ENCODE measurements around the gene CPXM2. TPM values are rescaled to one million over a fixed set of nuclear protein-coding genes. Genes with fewer than 3 reads are reported as not detected.

CPXM2 gene
- total and polyA plus RNA-seq, 2 donors, result 5.8 to 6.9 TPM

DNA sequence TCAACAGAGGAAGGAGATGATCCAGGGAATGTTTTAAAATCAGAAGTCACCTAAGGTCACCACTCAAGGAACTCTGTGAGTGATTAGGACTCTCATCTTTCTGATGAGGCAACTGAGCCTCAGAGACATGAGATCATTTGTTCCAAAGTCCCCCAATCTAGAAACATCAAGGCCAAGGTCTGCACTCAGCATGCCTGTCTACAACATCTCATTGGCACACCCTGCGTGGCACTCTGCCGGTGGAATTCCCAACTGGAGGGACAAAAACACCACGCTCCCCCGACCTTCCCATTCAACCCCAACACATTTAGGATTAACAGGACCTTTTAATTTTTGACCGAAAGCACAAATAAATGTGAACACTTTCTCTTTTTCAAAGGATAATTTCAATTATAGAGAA, 31.4 kb downstream of the CPXM2 start:
- Histone ChIP-seq H3K4me3 (ENCODE audit: low read length in 2 of 2) (no peak overlapping the region), H3K27me3 (ENCODE audit: control insufficient read depth in 2 of 2, insufficient read depth in 1 of 2, low read length in 1 of 2) (no peaks in the 10 kb centered on the region), H3K36me3 (ENCODE audit: control insufficient read depth in 2 of 2, insufficient read depth in 2 of 2, low read length in 1 of 2) (no peaks in the 10 kb centered on the region), H3K27ac (ENCODE audit: low read depth in 1 of 2, low read length in 1 of 2) (no peak overlapping the region), H3K9me3 (ENCODE audit: control insufficient read depth in 2 of 2, insufficient read depth in 1 of 2, low read length in 1 of 2) (no peaks in the 10 kb centered on the region), H3K4me1 (ENCODE audit: control insufficient read depth in 2 of 2, insufficient read depth in 2 of 2, low read length in 2 of 2) (no peaks in the 10 kb centered on the region)
- DNase-seq (ENCODE audit: low read depth in 6 of 9, low spot score in 9 of 9), result no peak
- WGBS, result 98% methylated on average over 5 of the region's 5 CpGs

DNA sequence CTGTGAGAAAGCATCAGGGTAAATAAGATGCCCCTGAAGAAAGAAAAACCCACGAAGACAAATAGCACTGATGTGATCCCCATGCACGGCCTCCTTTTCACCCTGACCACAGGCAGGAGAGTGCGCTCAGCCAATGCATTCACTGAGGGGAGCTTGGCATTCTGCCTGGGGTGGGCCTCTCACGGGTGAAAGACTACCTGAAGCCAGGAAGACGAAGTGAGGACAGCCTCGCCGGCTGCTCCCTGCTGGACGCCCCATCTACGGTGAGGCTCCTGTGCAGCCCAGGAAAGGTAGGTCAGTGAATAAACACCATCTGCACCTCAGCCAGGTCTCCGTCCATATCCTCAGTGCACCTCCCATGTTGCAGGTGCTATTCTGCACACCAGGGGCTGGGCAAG, 32.0 kb downstream of the CPXM2 start:
- H3K4me1 ChIP-seq (ENCODE audit: control insufficient read depth in 2 of 2, insufficient read depth in 2 of 2, low read length in 2 of 2), result no peaks in the 10 kb centered on the region
- H3K4me3 ChIP-seq (ENCODE audit: low read length in 2 of 2), result no peak overlapping the region
- H3K36me3 ChIP-seq (ENCODE audit: control insufficient read depth in 2 of 2, insufficient read depth in 2 of 2, low read length in 1 of 2), result no peaks in the 10 kb centered on the region
- DNase-seq (ENCODE audit: low read depth in 6 of 9, low spot score in 9 of 9), result no peak
- 93% methylated on average over 10 of the region's 10 CpGs for WGBS
- no peaks in the 10 kb centered on the region for H3K9me3 ChIP-seq (ENCODE audit: control insufficient read depth in 2 of 2, insufficient read depth in 1 of 2, low read length in 1 of 2)
- H3K27ac ChIP-seq (ENCODE audit: low read depth in 1 of 2, low read length in 1 of 2), result no peak overlapping the region
- H3K27me3 ChIP-seq (ENCODE audit: control insufficient read depth in 2 of 2, insufficient read depth in 1 of 2, low read length in 1 of 2), result no peaks in the 10 kb centered on the region

DNA sequence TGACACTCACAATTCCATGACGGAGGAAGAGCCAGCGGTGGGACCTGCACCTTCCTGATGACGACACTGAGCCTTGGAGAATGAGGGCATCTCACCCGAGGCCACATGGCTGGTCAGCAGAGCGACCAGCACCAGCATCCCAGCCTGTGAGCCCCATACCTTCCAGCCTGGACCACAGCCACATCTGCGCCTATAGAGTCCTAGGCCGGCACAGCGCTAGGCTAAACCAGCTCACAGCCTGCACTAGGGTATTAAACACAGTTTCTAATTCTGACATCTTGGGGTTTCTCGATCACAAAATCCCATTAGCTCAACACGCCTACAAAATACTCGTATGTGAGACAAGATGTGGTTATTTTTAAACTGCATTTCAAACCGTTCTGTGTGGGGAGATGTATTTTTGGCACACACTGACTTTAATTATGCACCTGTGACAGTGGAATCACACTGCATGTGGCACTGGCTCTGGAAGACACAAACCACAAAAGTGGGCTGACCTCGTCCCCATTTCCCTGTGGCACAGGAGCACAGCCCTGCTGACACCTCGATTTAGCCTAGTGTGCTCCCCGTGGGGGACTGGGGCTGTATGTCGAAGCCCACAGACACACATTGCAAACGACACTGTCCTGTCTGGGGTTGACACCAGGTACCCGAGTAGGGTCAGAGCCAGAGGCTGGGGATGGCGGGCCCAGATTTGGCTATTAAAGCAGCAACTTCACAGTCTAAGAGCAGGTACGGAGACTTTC, 32.5 kb downstream of the CPXM2 start:
- WGBS, result 82% methylated on average over 20 of the region's 20 CpGs
- no peaks in the 10 kb centered on the region for H3K9me3 ChIP-seq (ENCODE audit: control insufficient read depth in 2 of 2, insufficient read depth in 1 of 2, low read length in 1 of 2)
- H3K4me3 ChIP-seq (ENCODE audit: low read length in 2 of 2), result no peak overlapping the region
- H3K27ac ChIP-seq (ENCODE audit: low read depth in 1 of 2, low read length in 1 of 2), result no peak overlapping the region
- H3K27me3 ChIP-seq (ENCODE audit: control insufficient read depth in 2 of 2, insufficient read depth in 1 of 2, low read length in 1 of 2), result no peaks in the 10 kb centered on the region
- no peaks in the 10 kb centered on the region for H3K36me3 ChIP-seq (ENCODE audit: control insufficient read depth in 2 of 2, insufficient read depth in 2 of 2, low read length in 1 of 2)
- no peaks in the 10 kb centered on the region for H3K4me1 ChIP-seq (ENCODE audit: control insufficient read depth in 2 of 2, insufficient read depth in 2 of 2, low read length in 2 of 2)
- no peak for DNase-seq (ENCODE audit: low read depth in 6 of 9, low spot score in 9 of 9)

DNA sequence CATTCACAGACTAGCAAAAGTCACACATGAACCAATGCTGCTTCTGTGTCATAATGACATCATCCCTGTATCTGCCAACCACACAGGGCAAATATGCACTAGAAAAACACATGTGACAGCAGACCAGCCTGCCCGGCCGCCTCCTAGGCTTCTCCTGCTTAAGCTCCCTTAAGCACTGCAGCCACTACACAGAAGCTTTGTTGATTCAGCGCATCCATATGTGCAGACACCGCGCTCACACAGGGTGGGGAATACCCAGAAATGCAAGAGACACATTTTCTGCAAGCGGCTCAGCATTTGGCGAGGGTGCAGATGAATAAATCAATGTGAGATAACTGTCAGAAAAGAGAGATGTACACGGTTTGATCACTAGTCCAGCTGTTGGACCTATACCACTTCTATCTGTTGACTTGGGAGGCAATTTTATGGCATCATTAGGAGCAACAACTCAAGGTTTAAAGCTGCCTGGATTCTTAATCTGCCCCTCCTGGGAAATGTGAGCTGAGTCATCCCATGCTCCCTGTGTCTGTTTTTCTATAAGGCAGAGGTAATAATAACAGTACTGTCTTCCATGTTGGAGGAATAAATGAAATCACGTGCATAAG, 33.4 kb downstream of the CPXM2 start:
- no peaks in the 10 kb centered on the region for H3K9me3 ChIP-seq (ENCODE audit: control insufficient read depth in 2 of 2, insufficient read depth in 1 of 2, low read length in 1 of 2)
- no peak overlapping the region for H3K27ac ChIP-seq (ENCODE audit: low read depth in 1 of 2, low read length in 1 of 2)
- H3K4me1 ChIP-seq (ENCODE audit: control insufficient read depth in 2 of 2, insufficient read depth in 2 of 2, low read length in 2 of 2), result no peaks in the 10 kb centered on the region
- WGBS, result 85% methylated on average over 9 of the region's 9 CpGs
- no peak for DNase-seq (ENCODE audit: low read depth in 6 of 9, low spot score in 9 of 9)
- no peaks in the 10 kb centered on the region for H3K27me3 ChIP-seq (ENCODE audit: control insufficient read depth in 2 of 2, insufficient read depth in 1 of 2, low read length in 1 of 2)
- H3K4me3 ChIP-seq (ENCODE audit: low read length in 2 of 2), result no peak overlapping the region
- no peaks in the 10 kb centered on the region for H3K36me3 ChIP-seq (ENCODE audit: control insufficient read depth in 2 of 2, insufficient read depth in 2 of 2, low read length in 1 of 2)

DNA sequence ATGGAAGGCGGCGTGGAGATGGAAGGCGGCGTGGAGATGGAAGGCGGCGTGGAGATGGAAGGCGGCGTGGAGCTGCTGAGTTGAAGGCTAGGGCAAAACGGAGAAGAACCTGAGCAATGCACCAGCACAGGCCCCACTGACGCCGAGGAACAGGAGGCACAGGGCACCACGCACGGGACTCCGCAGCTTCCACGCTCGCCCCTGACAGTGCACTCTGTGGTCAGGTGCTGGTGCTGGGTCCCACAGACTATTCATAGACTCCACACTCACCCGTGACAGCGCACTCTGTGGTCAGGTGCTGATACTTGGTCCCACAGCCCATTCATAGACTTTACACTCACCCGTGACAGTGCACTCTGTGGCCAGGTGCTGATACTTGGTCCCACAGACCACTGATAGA, 34.0 kb downstream of the CPXM2 start:
- Histone ChIP-seq H3K4me1 (ENCODE audit: control insufficient read depth in 2 of 2, insufficient read depth in 2 of 2, low read length in 2 of 2) (no peaks in the 10 kb centered on the region), H3K9me3 (ENCODE audit: control insufficient read depth in 2 of 2, insufficient read depth in 1 of 2, low read length in 1 of 2) (no peaks in the 10 kb centered on the region), H3K36me3 (ENCODE audit: control insufficient read depth in 2 of 2, insufficient read depth in 2 of 2, low read length in 1 of 2) (no peaks in the 10 kb centered on the region), H3K27me3 (ENCODE audit: control insufficient read depth in 2 of 2, insufficient read depth in 1 of 2, low read length in 1 of 2) (no peaks in the 10 kb centered on the region), H3K4me3 (ENCODE audit: low read length in 2 of 2) (no peak overlapping the region), H3K27ac (ENCODE audit: low read depth in 1 of 2, low read length in 1 of 2) (no peak overlapping the region)
- WGBS, result 94% methylated on average over 19 of the region's 19 CpGs
- DNase-seq (ENCODE audit: low read depth in 6 of 9, low spot score in 9 of 9), result no peak

DNA sequence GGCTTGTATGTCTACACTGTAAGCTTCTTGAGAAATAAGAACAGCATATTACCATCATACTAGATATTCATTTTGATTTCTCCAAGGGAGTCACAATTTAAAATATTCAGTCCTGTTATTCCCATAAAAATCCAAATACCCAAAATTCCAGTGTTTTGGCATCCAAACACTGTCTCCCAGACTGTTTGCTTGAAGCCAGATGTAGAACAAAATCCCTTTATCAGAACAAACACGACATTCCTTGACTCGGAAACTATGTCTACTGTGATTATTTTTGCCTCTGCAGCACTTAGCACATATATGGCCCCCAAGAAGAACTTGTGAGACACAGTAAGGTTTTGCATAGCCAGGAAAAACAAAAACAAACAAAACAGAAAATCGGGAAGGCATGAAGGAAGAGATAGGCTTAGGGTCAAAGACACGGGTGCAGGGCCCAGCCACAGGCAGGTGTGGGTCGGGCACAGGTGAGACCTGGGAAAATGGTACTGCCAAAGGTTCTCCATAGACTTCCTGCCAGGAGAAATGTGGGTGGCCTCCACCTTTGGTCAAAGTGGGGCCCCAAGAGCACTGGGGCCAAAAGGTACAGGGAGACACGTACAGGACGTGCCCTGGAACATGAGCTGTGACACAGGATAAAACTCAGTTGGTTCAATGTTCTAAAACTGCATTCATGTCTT, 36.5 kb downstream of the CPXM2 start:
- H3K27me3 ChIP-seq (ENCODE audit: control insufficient read depth in 2 of 2, insufficient read depth in 1 of 2, low read length in 1 of 2), result no peaks in the 10 kb centered on the region
- DNase-seq (ENCODE audit: low read depth in 6 of 9, low spot score in 9 of 9), result no peak
- H3K4me3 ChIP-seq (ENCODE audit: low read length in 2 of 2), result no peak overlapping the region
- no peaks in the 10 kb centered on the region for H3K4me1 ChIP-seq (ENCODE audit: control insufficient read depth in 2 of 2, insufficient read depth in 2 of 2, low read length in 2 of 2)
- H3K27ac ChIP-seq (ENCODE audit: low read depth in 1 of 2, low read length in 1 of 2), result no peak overlapping the region
- no peaks in the 10 kb centered on the region for H3K36me3 ChIP-seq (ENCODE audit: control insufficient read depth in 2 of 2, insufficient read depth in 2 of 2, low read length in 1 of 2)
- WGBS, result 83% methylated on average over 7 of the region's 7 CpGs
- no peaks in the 10 kb centered on the region for H3K9me3 ChIP-seq (ENCODE audit: control insufficient read depth in 2 of 2, insufficient read depth in 1 of 2, low read length in 1 of 2)

DNA sequence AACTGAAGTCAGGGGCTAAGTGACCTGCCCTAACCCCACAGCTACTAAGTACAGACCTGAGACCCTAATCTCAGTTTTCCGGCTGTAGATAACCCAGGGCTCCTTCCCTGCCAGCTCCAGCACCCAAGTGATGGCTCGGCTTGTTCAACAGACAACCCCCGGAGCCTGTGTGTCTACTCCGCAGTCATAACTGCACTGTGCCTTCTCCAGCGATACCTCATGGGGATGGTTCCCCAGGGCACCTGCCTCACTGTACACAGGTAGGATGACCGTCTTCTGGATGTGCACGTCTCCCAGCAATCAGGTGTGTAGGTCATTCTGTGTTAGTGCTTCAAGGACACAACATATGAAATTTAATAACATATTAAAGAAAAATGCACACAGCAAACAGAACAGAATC, 37.1 kb downstream of the CPXM2 start:
- no peaks in the 10 kb centered on the region for H3K9me3 ChIP-seq (ENCODE audit: control insufficient read depth in 2 of 2, insufficient read depth in 1 of 2, low read length in 1 of 2)
- H3K36me3 ChIP-seq (ENCODE audit: control insufficient read depth in 2 of 2, insufficient read depth in 2 of 2, low read length in 1 of 2), result no peaks in the 10 kb centered on the region
- no peak for DNase-seq (ENCODE audit: low read depth in 6 of 9, low spot score in 9 of 9)
- no peak overlapping the region for H3K27ac ChIP-seq (ENCODE audit: low read depth in 1 of 2, low read length in 1 of 2)
- WGBS, result 91% methylated on average over 7 of the region's 7 CpGs
- no peaks in the 10 kb centered on the region for H3K27me3 ChIP-seq (ENCODE audit: control insufficient read depth in 2 of 2, insufficient read depth in 1 of 2, low read length in 1 of 2)
- no peaks in the 10 kb centered on the region for H3K4me1 ChIP-seq (ENCODE audit: control insufficient read depth in 2 of 2, insufficient read depth in 2 of 2, low read length in 2 of 2)
- no peak overlapping the region for H3K4me3 ChIP-seq (ENCODE audit: low read length in 2 of 2)

DNA sequence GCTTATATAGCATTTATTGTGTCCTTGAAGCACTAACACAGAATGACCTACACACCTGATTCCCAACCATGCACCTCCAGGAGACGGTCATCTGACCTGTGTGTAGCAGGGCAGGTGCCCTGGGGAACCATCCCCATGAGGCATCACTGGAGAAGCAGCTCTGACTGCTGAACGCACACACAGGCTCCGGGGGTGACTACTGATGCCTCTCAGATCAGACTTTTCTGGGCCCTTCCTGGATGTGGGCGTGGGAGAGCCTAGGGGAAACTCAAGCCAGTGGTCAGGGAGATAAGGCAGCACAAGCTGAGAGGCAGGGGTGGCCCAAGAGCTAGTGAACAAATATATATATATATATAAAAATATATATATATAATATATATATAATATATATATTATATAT, 37.6 kb downstream of the CPXM2 start:
- no peak overlapping the region for H3K27ac ChIP-seq (ENCODE audit: low read depth in 1 of 2, low read length in 1 of 2)
- no peaks in the 10 kb centered on the region for H3K9me3 ChIP-seq (ENCODE audit: control insufficient read depth in 2 of 2, insufficient read depth in 1 of 2, low read length in 1 of 2)
- WGBS, result 50% methylated on average over 4 of the region's 4 CpGs
- DNase-seq (ENCODE audit: low read depth in 6 of 9, low spot score in 9 of 9), result no peak
- H3K36me3 ChIP-seq (ENCODE audit: control insufficient read depth in 2 of 2, insufficient read depth in 2 of 2, low read length in 1 of 2), result no peaks in the 10 kb centered on the region
- H3K4me3 ChIP-seq (ENCODE audit: low read length in 2 of 2), result no peak overlapping the region
- H3K4me1 ChIP-seq (ENCODE audit: control insufficient read depth in 2 of 2, insufficient read depth in 2 of 2, low read length in 2 of 2), result no peaks in the 10 kb centered on the region
- no peaks in the 10 kb centered on the region for H3K27me3 ChIP-seq (ENCODE audit: control insufficient read depth in 2 of 2, insufficient read depth in 1 of 2, low read length in 1 of 2)

DNA sequence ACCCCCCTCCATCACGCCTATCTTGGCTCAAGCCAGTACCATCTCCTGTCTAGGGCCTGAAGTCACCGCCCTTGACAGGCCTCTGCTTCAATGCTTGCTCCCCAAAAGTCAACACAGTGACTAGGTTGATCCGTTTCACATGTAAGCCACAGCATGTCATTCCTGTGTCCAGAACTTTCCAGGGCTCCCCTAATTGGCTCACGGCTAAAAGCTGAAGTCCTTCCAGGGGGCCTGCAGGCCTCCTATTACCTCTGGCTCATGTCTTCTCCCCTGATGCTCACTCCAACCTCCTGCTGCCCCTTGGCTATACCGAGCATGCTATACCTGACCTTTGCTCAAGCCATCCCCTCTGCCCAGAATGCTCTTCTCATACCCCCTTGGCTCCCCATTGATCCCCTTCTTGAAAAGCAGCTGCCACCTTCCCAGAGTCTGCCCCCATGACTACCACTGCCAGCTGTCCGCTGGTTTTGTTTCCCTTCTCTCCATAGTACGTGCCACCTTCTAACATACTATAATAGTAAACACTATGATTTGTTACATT, 39.1 kb downstream of the CPXM2 start:
- WGBS, result 94% methylated on average over 7 of the region's 7 CpGs

More for the DNA sequence above, 39.1 kb downstream of the CPXM2 start:
- no peak for DNase-seq (ENCODE audit: low read depth in 6 of 9, low spot score in 9 of 9)
- Histone ChIP-seq H3K4me3 (ENCODE audit: low read length in 2 of 2) (no peak overlapping the region), H3K27me3 (ENCODE audit: control insufficient read depth in 2 of 2, insufficient read depth in 1 of 2, low read length in 1 of 2) (no peaks in the 10 kb centered on the region), H3K9me3 (ENCODE audit: control insufficient read depth in 2 of 2, insufficient read depth in 1 of 2, low read length in 1 of 2) (no peaks in the 10 kb centered on the region), H3K27ac (ENCODE audit: low read depth in 1 of 2, low read length in 1 of 2) (no peak overlapping the region), H3K36me3 (ENCODE audit: control insufficient read depth in 2 of 2, insufficient read depth in 2 of 2, low read length in 1 of 2) (no peaks in the 10 kb centered on the region), H3K4me1 (ENCODE audit: control insufficient read depth in 2 of 2, insufficient read depth in 2 of 2, low read length in 2 of 2) (no peaks in the 10 kb centered on the region)
